Keratinocyte (primary cell): ENCODE measurements around the gene RIN3. TPM values are rescaled to one million over a fixed set of nuclear protein-coding genes. Genes with fewer than 3 reads are reported as not detected.

Experiments
- DNase-seq: peaks from one replicate; pipeline ENCODE4 v3.0.0-alpha.2; 2011; ENCODE audit warnings: low read depth, missing footprints, low spot score
- FAIRE-seq: peaks from 2 replicates; lab custom pipeline; 2011; peaks lifted over from hg19 to GRCh38; lab: Jason Lieb, UNC
- H2AFZ ChIP-seq: 2 replicates; pipeline ENCODE4 v1.6.0; 2012; ENCODE audit warnings: low read length, control low read depth, inconsistent platforms; ENCODE audit not compliant: control insufficient read depth
- H3K27ac ChIP-seq: 2 replicates; pipeline ENCODE4 v1.5.1; 2011; ENCODE audit warnings: low read length; ENCODE audit not compliant: control insufficient read depth, insufficient read depth
- H3K27me3 ChIP-seq: 3 replicates; pipeline ENCODE4 v1.6.0; 2011; ENCODE audit warnings: low read length; ENCODE audit not compliant: control insufficient read depth, insufficient read depth; ENCODE audit errors: extremely low read depth
- H3K36me3 ChIP-seq, 2 experiments: 2 replicates in 1 of 2; 3 replicates in 1 of 2; pipeline ENCODE4 v1.5.1; 2011; ENCODE audit warnings: low read length in 2 of 2, mild to moderate bottlenecking in 1 of 2; ENCODE audit not compliant: control insufficient read depth in 2 of 2, insufficient read depth in 2 of 2; ENCODE audit errors: extremely low read depth in 1 of 2
- H3K4me1 ChIP-seq: 3 replicates; pipeline ENCODE4 v1.5.1; 2011; ENCODE audit warnings: low read length; ENCODE audit not compliant: control insufficient read depth, insufficient read depth; ENCODE audit errors: extremely low read depth
- H3K4me2 ChIP-seq: 3 replicates; pipeline ENCODE4 v1.6.0; 2011; ENCODE audit warnings: low read depth, low read length; ENCODE audit not compliant: control insufficient read depth, insufficient read depth; ENCODE audit errors: extremely low read depth
- H3K4me3 ChIP-seq, 3 experiments: fragments of 200-600 bp in 1 of 3; sonication (generic) in 1 of 3; 2 replicates in 2 of 3; 3 replicates in 1 of 3; pipeline ENCODE4 v1.5.1; 2011 to 2016; ENCODE audit warnings: low read length in 3 of 3, mild to moderate bottlenecking in 3 of 3, control low read depth in 2 of 3, inconsistent platforms in 1 of 3, low read depth in 1 of 3, mixed read lengths in 1 of 3, mixed run types in 1 of 3, moderate library complexity in 1 of 3; ENCODE audit not compliant: control insufficient read depth in 2 of 3, insufficient read depth in 2 of 3; ENCODE audit errors: extremely low read depth in 1 of 3
- H3K79me2 ChIP-seq: 2 replicates; pipeline ENCODE4 v1.6.0; 2012; ENCODE audit warnings: low read length; ENCODE audit not compliant: control insufficient read depth, insufficient read depth
- H3K9ac ChIP-seq: 3 replicates; pipeline ENCODE4 v1.6.0; 2011; ENCODE audit warnings: low read length; ENCODE audit not compliant: control insufficient read depth, insufficient read depth; ENCODE audit errors: extremely low read depth
- H3K9me1 ChIP-seq: 3 replicates; pipeline ENCODE4 v1.6.0; 2011; ENCODE audit warnings: low read length; ENCODE audit not compliant: control insufficient read depth, insufficient read depth; ENCODE audit errors: extremely low read depth
- H3K9me3 ChIP-seq: 2 replicates; pipeline ENCODE4 v1.5.1; 2012; ENCODE audit warnings: low read depth, low read length; ENCODE audit not compliant: control insufficient read depth
- H4K20me1 ChIP-seq: 3 replicates; pipeline ENCODE4 v1.6.0; 2011; ENCODE audit warnings: low read length; ENCODE audit not compliant: control insufficient read depth, insufficient read depth; ENCODE audit errors: extremely low read depth
- CTCF ChIP-seq, 3 experiments: IDR thresholded peaks in 1 of 3; conservative IDR thresholded peaks in 1 of 3; optimal IDR thresholded peaks in 1 of 3; 2 replicates in 2 of 3; 3 replicates in 1 of 3; pipeline versions ENCODE3 to v1.5.1; 2011; ENCODE audit warnings: low read length in 3 of 3, mild to moderate bottlenecking in 3 of 3, moderate library complexity in 2 of 3, control low read depth in 1 of 3, inconsistent platforms in 1 of 3; ENCODE audit not compliant: insufficient read depth in 2 of 3; ENCODE audit errors: extremely low read depth in 1 of 3
- EZH2 ChIP-seq: IDR thresholded peaks from one replicate; pipeline ENCODE4 v1.6.1; 2012; ENCODE audit warnings: inconsistent platforms, mild to moderate bottlenecking, low read length, moderate library complexity
- dilution Hi-C: fragments of 300-500 bp; cut with MboI; formaldehyde crosslinking; loops from one replicate; pipeline ENCODE4 v1.7.0; 2020; ENCODE audit warnings: low sequenced_read_pairs; ENCODE audit not compliant: extremely low pct_ligation_motif_present
- polyA plus RNA-seq, 5 experiments: library from polyadenylated mRNA; depleted of rRNA in 3 of 5; stranded (reverse) in 3 of 5; stranded (forward) in 1 of 5; unstranded in 1 of 5; fragments of >200 nt; gene quantifications; 1 replicate in 1 of 5; 2 replicates in 3 of 5; 3 replicates in 1 of 5; pipeline versions ENCODE4 v1.2.1 to v1.2.3, GENCODE V29; 2011 to 2012; ENCODE audit warnings: missing spikeins in 2 of 5, low read depth in 1 of 5, low replicate concordance in 1 of 5

The RIN3 gene
- polyA plus RNA-seq, 1 donor (not counting 4 experiments of a cell fraction or from before 2014, with no cell fraction given): 1.2 TPM

GRCh38 chr14:92609955-92610354 lies 96.4 kb downstream of the RIN3 start:
- Histone ChIP-seq H3K9ac (no peak overlapping the region), H3K79me2 (no peaks in the 10 kb centered on the region), H3K4me2 (no peak overlapping the region), H3K9me1 (no peaks in the 10 kb centered on the region), H3K27ac (no peak overlapping the region), H3K4me1 (peaks cover 3% of the 10 kb centered on the region), H3K4me3 (no peak overlapping the region), H3K27me3 (no peaks in the 10 kb centered on the region), H3K9me3 (no peaks in the 10 kb centered on the region), H4K20me1 (no peaks in the 10 kb centered on the region), H3K36me3 (peaks cover 0 to 3% of the 10 kb centered on the region in 2 experiments), H2AFZ (no peak overlapping the region)
- FAIRE-seq: no peak
- no peak for DNase-seq
- no peak for TF ChIP-seq EZH2
- TF ChIP-seq CTCF (optimal IDR thresholded peaks at IDR 0.05 in 1 of 3, IDR thresholded peaks at IDR 0.05 in 1 of 3, conservative IDR thresholded peaks at IDR 0.05 in 1 of 3; ENCODE audit: extremely low read depth in 1 of 3, insufficient read depth in 2 of 3, low read length in 3 of 3): no peak
- dilution Hi-C loops: no loop called here

GRCh38 chr14:92610849-92611271 lies 97.3 kb downstream of the RIN3 start:
- no peak for TF ChIP-seq EZH2
- no peak for TF ChIP-seq CTCF (optimal IDR thresholded peaks at IDR 0.05 in 1 of 3, IDR thresholded peaks at IDR 0.05 in 1 of 3, conservative IDR thresholded peaks at IDR 0.05 in 1 of 3; ENCODE audit: extremely low read depth in 1 of 3, insufficient read depth in 2 of 3, low read length in 3 of 3)
- Histone ChIP-seq H3K79me2 (no peaks in the 10 kb centered on the region), H2AFZ (no peak overlapping the region), H3K9me1 (no peaks in the 10 kb centered on the region), H3K4me2 (no peak overlapping the region), H3K9ac (no peak overlapping the region), H3K36me3 (peaks cover 0 to 3% of the 10 kb centered on the region in 2 experiments), H3K27me3 (no peaks in the 10 kb centered on the region), H3K4me3 (no peak overlapping the region), H3K9me3 (no peaks in the 10 kb centered on the region), H3K4me1 (peaks cover 3% of the 10 kb centered on the region), H3K27ac (no peak overlapping the region), H4K20me1 (no peaks in the 10 kb centered on the region)
- DNase-seq: no peak
- FAIRE-seq: no peak
- dilution Hi-C loops: no loop called here
